HG03575 (cell line): ENCODE data around the gene TRIM7.
A peak's percentile ranks its signal among the peaks of the same experiment; 100 is the strongest.

Experiments
- ATAC-seq: cut with Tn5 transposase; IDR thresholded peaks from one replicate; pipeline ENCODE4 v1.9.1; 2021; ENCODE audit not compliant: unreplicated experiment, insufficient number of reproducible peaks, low FRiP score; ENCODE audit errors: extremely low read depth

TRIM7 gene

DNA sequence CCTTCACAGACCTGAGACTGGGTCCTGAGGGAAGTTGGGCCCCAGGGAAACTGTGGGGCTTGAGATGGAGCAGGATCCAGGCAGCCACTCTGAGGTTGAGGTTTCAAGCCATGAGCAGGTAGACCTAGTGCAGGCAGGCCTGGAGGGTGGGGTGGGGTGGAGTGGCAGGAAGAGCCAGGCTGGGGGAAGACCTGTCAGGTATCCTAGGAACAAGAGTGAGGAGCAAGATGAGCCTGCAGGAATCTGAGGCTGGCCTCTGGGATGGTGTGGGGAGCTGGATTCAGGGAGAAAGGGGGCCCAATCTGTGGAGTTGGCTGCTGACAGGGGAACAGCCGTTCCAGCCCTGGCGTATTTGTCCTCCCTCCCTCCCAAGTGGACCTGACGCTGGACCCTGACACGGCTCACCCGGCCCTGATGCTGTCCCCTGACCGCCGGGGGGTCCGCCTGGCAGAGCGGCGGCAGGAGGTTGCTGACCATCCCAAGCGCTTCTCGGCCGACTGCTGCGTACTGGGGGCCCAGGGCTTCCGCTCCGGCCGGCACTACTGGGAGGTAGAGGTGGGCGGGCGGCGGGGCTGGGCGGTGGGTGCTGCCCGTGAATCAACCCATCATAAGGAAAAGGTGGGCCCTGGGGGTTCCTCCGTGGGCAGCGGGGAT is 28.9 kb upstream of the TRIM7 start:
- ATAC-seq: no peak

GRCh38 chr5:181233088-181233800 is 28.2 kb upstream of the TRIM7 start:
- no peak for ATAC-seq

DNA sequence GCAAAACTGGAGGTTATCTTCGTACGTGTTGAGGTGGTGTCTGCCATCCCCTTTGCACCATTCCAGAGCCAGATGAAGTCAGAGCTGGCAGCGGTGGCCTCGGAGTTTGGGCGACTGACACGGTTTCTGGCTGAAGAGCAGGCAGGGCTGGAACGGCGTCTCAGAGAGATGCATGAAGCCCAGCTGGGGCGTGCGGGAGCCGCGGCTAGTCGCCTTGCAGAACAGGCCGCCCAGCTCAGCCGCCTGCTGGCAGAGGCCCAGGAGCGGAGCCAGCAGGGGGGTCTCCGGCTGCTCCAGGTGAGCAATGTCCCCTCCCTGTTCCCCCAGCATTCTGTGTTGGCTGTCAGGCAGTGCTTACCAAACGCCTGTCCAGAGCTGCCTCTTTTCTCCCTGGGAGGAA is 27.6 kb upstream of the TRIM7 start:
- no peak for ATAC-seq

DNA sequence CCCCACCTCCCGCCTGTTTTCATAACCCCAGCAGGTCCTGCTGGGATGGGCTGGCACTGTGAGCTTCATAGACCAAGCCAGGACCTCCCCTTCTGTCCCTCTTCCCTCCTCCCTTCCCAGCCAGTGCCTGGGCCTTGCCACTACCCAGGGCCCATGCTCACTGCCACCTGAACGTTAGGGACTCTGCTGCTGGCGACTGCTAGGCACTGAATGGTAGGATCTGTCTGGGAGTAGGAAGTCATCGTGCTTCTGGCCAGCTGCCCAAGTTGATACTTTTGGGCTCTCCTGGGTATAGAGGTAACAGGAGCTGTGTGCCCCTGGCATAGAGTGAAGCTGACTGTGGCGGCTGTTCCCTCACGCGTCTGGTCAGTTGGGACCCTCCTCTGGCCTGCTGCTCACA is 26.4 kb upstream of the TRIM7 start:
- no peak for ATAC-seq

- ATAC-seq: no peak
Observed at GRCh38 chr5:181230551-181230950, 25.6 kb upstream of the TRIM7 start.

- ATAC-seq: no peak
Observed at GRCh38 chr5:181229996-181230395, 25.0 kb upstream of the TRIM7 start.

GRCh38 chr5:181224390-181225229 is 19.6 kb upstream of the TRIM7 start:
- no peak for ATAC-seq

GRCh38 chr5:181223729-181224389 is 18.9 kb upstream of the TRIM7 start:
- no peak for ATAC-seq

GRCh38 chr5:181223058-181223728 is 18.2 kb upstream of the TRIM7 start, which contains the start of gene TRIM41:
TSS of gene TRIM41 (plus strand) at chr5:181223281. CDS start at chr5:181224000, 719 bp downstream.
- peak; percentile 26 for ATAC-seq

DNA sequence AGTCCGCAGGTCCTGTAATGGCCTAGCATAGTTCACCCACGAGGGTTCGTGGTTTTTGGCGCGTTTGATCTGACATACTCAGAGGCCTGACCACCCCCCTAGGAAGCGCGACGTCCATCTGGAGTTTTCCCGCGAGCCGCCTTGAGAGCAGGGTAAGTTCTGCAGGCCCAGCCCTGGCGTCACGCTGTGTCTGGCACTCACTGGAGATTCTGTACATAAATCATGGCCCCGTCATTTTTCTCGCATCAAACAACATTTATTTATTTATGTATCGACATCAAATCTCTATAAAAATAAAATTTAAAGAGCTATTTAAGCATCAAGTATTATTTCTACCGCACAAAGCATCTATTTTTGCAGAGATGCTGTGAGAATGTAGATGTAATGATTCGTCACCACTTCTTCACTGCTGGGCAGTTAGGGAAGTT is 17.6 kb upstream of the TRIM7 start:
- ATAC-seq: no peak

GRCh38 chr5:181221792-181222629 is 17.0 kb upstream of the TRIM7 start:
- ATAC-seq: no peak

- no peak for ATAC-seq
Observed at GRCh38 chr5:181221105-181221791, 16.3 kb upstream of the TRIM7 start.

- ATAC-seq: no peak
Observed at GRCh38 chr5:181220178-181220515, 15.2 kb upstream of the TRIM7 start.

DNA sequence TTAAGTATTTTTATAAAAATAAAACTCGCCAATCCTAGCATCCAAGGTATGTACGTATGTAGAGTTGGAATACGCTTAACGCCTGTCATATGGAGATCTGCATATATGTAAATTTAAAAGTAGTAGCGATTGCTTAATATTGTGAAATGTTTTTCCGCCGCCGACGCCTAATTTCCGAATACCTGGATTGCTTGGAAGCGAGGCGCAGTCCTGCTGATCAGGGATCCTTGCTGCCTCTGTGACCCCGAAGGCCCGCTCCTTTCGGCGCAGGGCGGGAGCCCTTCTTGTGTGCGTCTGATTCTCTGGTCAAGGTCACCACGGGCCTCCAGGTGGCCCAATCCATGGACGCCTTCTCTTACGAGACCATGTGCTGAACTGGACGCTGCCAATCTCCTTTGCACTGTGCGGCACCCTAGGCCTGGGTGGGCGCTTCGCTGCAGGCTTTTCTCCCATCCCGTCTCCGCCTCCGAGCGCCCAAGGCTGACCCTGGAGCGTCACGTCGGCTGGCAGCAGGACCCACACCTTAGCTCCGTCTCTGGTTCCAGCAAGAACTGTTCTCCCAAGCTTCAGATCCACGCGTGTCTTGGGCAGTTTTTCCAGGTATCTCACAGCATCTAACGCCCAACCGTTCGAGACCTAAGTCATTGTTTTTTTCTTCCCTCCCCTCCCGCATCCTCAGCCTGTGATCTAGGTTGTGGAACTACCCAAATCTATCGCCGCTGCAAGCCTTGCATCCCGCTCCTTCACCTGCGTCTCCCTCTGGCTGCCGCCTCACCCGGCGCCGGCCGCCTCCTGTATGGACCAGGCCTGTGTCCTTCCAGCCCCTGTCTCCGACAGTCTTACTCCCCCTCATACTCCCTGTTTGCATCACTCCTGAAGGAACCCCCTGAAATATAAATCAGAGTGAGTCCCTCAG is 14.5 kb upstream of the TRIM7 start:
- no peak for ATAC-seq

DNA sequence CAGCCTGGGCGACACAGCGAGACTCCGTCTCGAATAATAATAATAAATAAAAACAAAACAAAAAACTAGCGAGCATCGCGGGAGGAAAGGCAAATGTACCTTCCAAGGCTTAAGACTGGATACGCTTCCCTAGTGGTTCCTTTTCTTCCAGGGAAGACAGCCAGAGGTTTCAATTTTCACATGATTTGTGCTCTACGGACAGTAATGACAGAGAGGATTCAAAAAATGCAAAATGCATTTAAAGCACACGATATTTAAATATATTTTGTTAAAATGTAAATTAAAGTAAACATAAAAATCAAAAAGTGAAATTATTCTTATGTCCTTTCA is 13.8 kb upstream of the TRIM7 start:
- ATAC-seq: no peak

- no peak for ATAC-seq
Observed at GRCh38 chr5:181217803-181218062, 12.7 kb upstream of the TRIM7 start.
